H9 (cell line): Measurements from ENCODE around the gene ALG11. TPM values are rescaled to one million over a fixed set of nuclear protein-coding genes. Genes with fewer than 3 reads are reported as not detected.

Experiments used
- DNase-seq: peaks from one replicate; pipeline ENCODE4 v3.0.0-alpha.2; 2017
- H2AFZ ChIP-seq: one replicate; pipeline ENCODE4 v1.6.1; 2013; ENCODE audit warnings: mild to moderate bottlenecking, low read length, control low read depth, moderate library complexity
- H2AK5ac ChIP-seq: 2 replicates; pipeline ENCODE4 v1.6.1; 2013; ENCODE audit warnings: low read length, control low read depth, mixed read lengths; ENCODE audit not compliant: insufficient read length
- H2BK120ac ChIP-seq: one replicate; pipeline ENCODE4 v1.6.1; 2013; ENCODE audit warnings: low read depth, mild to moderate bottlenecking, low read length, control low read depth, inconsistent platforms; ENCODE audit not compliant: poor library complexity, severe bottlenecking
- H2BK12ac ChIP-seq: 2 replicates; pipeline ENCODE4 v1.6.1; 2013; ENCODE audit warnings: low read length, control low read depth, mixed read lengths, low read depth; ENCODE audit not compliant: insufficient read length
- H2BK15ac ChIP-seq: 2 replicates; pipeline ENCODE4 v1.6.1; 2013; ENCODE audit warnings: low read depth, low read length, control low read depth
- H2BK20ac ChIP-seq: one replicate; pipeline ENCODE4 v1.6.1; 2013; ENCODE audit warnings: low read depth, mild to moderate bottlenecking, low read length, control low read depth, inconsistent platforms; ENCODE audit not compliant: poor library complexity, severe bottlenecking
- H2BK5ac ChIP-seq: 2 replicates; pipeline ENCODE4 v1.6.1; 2013; ENCODE audit warnings: low read length, control low read depth, mixed read lengths; ENCODE audit not compliant: insufficient read length
- H3K14ac ChIP-seq: 2 replicates; pipeline ENCODE4 v1.6.1; 2013; ENCODE audit warnings: low read length, control low read depth; ENCODE audit not compliant: insufficient read depth
- H3K18ac ChIP-seq: 2 replicates; pipeline ENCODE4 v1.6.1; 2013; ENCODE audit warnings: low read depth, mild to moderate bottlenecking, mixed read lengths, low read length, control low read depth; ENCODE audit not compliant: insufficient read length
- H3K23ac ChIP-seq: 2 replicates; pipeline ENCODE4 v1.6.1; 2013; ENCODE audit warnings: low read length, control low read depth, mixed read lengths, low read depth; ENCODE audit not compliant: insufficient read length
- H3K23me2 ChIP-seq: 2 replicates; pipeline ENCODE4 v1.6.1; 2013; ENCODE audit warnings: low read depth, mild to moderate bottlenecking, mixed read lengths, low read length, control low read depth; ENCODE audit not compliant: insufficient read length, poor library complexity, severe bottlenecking
- H3K27ac ChIP-seq: 2 replicates; pipeline ENCODE4 v1.5.1; 2013; ENCODE audit warnings: low read length, control low read depth, mixed read lengths, low read depth; ENCODE audit not compliant: insufficient read length
- H3K27me3 ChIP-seq: 2 replicates; pipeline ENCODE4 v1.6.1; 2013; ENCODE audit warnings: low read length, control low read depth, inconsistent platforms; ENCODE audit not compliant: insufficient read depth
- H3K4ac ChIP-seq: 2 replicates; pipeline ENCODE4 v1.6.1; 2013; ENCODE audit warnings: low read depth, mild to moderate bottlenecking, control low read depth, inconsistent platforms, low read length, moderate library complexity
- H3K4me1 ChIP-seq: 2 replicates; pipeline ENCODE4 v1.6.1; 2013; ENCODE audit warnings: low read length, control low read depth, inconsistent platforms; ENCODE audit not compliant: insufficient read depth
- H3K4me2 ChIP-seq: 2 replicates; pipeline ENCODE4 v1.6.1; 2013; ENCODE audit warnings: low read length, control low read depth, mixed read lengths; ENCODE audit not compliant: insufficient read length, insufficient read depth
- H3K56ac ChIP-seq: 2 replicates; pipeline ENCODE4 v1.6.1; 2013; ENCODE audit warnings: low read depth, mild to moderate bottlenecking, mixed read lengths, low read length, control low read depth; ENCODE audit not compliant: insufficient read length
- H3K79me1 ChIP-seq: 2 replicates; pipeline ENCODE4 v1.6.1; 2013; ENCODE audit warnings: low read depth, mild to moderate bottlenecking, moderate library complexity, low read length, control low read depth, inconsistent platforms; ENCODE audit not compliant: insufficient read depth, poor library complexity, severe bottlenecking
- H3K79me2 ChIP-seq: 2 replicates; pipeline ENCODE4 v1.6.1; 2013; ENCODE audit warnings: low read length, control low read depth, inconsistent platforms; ENCODE audit not compliant: insufficient read depth
- H3K9ac ChIP-seq: 2 replicates; pipeline ENCODE4 v1.6.1; 2013; ENCODE audit warnings: low read length, control low read depth, mixed read lengths; ENCODE audit not compliant: insufficient read length; ENCODE audit errors: extremely low read depth
- H3K9me3 ChIP-seq: one replicate; pipeline ENCODE4 v1.6.1; 2013; ENCODE audit warnings: low read depth, low read length, inconsistent platforms; ENCODE audit not compliant: control insufficient read depth
- H3T11ph ChIP-seq: one replicate; pipeline ENCODE4 v1.6.1; 2013; ENCODE audit warnings: mild to moderate bottlenecking, low read length, control low read depth, inconsistent platforms
- H4K20me1 ChIP-seq: one replicate; pipeline ENCODE4 v1.6.1; 2013; ENCODE audit not compliant: control insufficient read depth, insufficient read length, insufficient read depth
- H4K5ac ChIP-seq: 2 replicates; pipeline ENCODE4 v1.6.1; 2013; ENCODE audit warnings: low read depth, mild to moderate bottlenecking, mixed read lengths, low read length, control low read depth; ENCODE audit not compliant: insufficient read length
- H4K8ac ChIP-seq: replicated peaks from 2 replicates; pipeline ENCODE4 v1.6.1; 2013; ENCODE audit warnings: low read length, control low read depth, mixed read lengths, low read depth; ENCODE audit not compliant: insufficient read length
- H4K91ac ChIP-seq: 2 replicates; pipeline ENCODE4 v1.6.1; 2013; ENCODE audit warnings: low read depth, mild to moderate bottlenecking, moderate library complexity, mixed read lengths, low read length, control low read depth; ENCODE audit not compliant: insufficient read length
- H3K27ac Mint-ChIP-seq, 3 experiments: 2 replicates in 2 of 3; 3 replicates in 1 of 3; pipeline ENCODE4 v1.8.0; 2020 to 2021; ENCODE audit warnings: mixed read lengths in 3 of 3, mild to moderate bottlenecking in 1 of 3, moderate library complexity in 1 of 3
- H3K27me3 Mint-ChIP-seq: 2 replicates; pipeline ENCODE4 v1.8.0; 2021; ENCODE audit warnings: low read depth, mild to moderate bottlenecking, moderate library complexity, mixed read lengths
- H3K36me3 Mint-ChIP-seq, 3 experiments: 2 replicates in 2 of 3; 3 replicates in 1 of 3; pipeline ENCODE4 v1.8.0; 2020 to 2021; ENCODE audit warnings: low read depth in 3 of 3, mixed read lengths in 3 of 3; ENCODE audit not compliant: insufficient read depth in 1 of 3
- H3K4me1 Mint-ChIP-seq, 2 experiments: 2 replicates each; pipeline ENCODE4 v1.8.0; 2020; ENCODE audit warnings: mixed read lengths in 2 of 2
- H3K4me3 Mint-ChIP-seq, 2 experiments: 2 replicates in 1 of 2; 3 replicates in 1 of 2; pipeline ENCODE4 v1.8.0; 2020 to 2021; ENCODE audit warnings: mild to moderate bottlenecking in 2 of 2, mixed read lengths in 2 of 2, moderate library complexity in 1 of 2
- H3K9me3 Mint-ChIP-seq, 2 experiments: 2 replicates in 1 of 2; 3 replicates in 1 of 2; pipeline ENCODE4 v1.8.0; 2020; ENCODE audit warnings: mild to moderate bottlenecking in 2 of 2, mixed read lengths in 2 of 2, moderate library complexity in 1 of 2
- CTCF ChIP-seq: fragments of 200-600 bp; sonication (generic); conservative IDR thresholded peaks from 3 replicates; pipeline ENCODE4 v1.8.0; 2021; ENCODE audit warnings: antibody characterized with exemption, mild to moderate bottlenecking
- WGBS: extraction: QIAGEN DNeasy Blood & Tissue Kit; methylation state at CpG from one replicate; pipeline ENCODE4 v1.1.7; 2013; ENCODE audit warnings: missing lambda C conversion rate, low lambda C conversion rate, mixed read lengths; ENCODE audit not compliant: insufficient read length; ENCODE audit errors: extremely low coverage; 5-methylcytosine and 5-hydroxymethylcytosine counted together
- total RNA-seq: library from RNA; stranded (reverse); gene quantifications from 2 replicates; pipeline ENCODE4 v1.2.1, GENCODE V29; 2021

The ALG11 gene
- total RNA-seq, 1 experiment from 2014 or later, result 46.6 TPM

- no peak for DNase-seq
- no peak overlapping the region for H2BK12ac ChIP-seq
- no CpG with 5 or more reads among the region's 1 CpG for WGBS
These were observed 58.8 kb downstream of the ALG11 start for GRCh38 chr13:52070929-52071523.

More at GRCh38 chr13:52070929-52071523, 58.8 kb downstream of the ALG11 start:
- Mint-ChIP-seq H3K4me3 (no peak overlapping the region), H3K4me1 (no peaks in the 10 kb centered on the region), H3K27ac (no peak overlapping the region), H3K9me3 (peaks cover 64 to 65% of the 10 kb centered on the region in 2 experiments), H3K27me3 (no peaks in the 10 kb centered on the region), H3K36me3 (peaks cover 17 to 42% (median 33%) of the 10 kb centered on the region in 3 experiments)
- Histone ChIP-seq H3K4me2 (no peak overlapping the region), H3T11ph (no peak overlapping the region), H4K91ac (no peak overlapping the region), H3K23ac (no peak overlapping the region), H3K56ac (no peak overlapping the region), H3K4me1 (no peaks in the 10 kb centered on the region), H4K5ac (no peak overlapping the region), H3K79me2 (no peaks in the 10 kb centered on the region), H3K18ac (no peak overlapping the region), H3K4ac (no peak overlapping the region), H2BK20ac (no peak overlapping the region), H3K14ac (no peak overlapping the region), H2BK5ac (no peak overlapping the region), H3K9ac (no peak overlapping the region), H2BK15ac (no peak overlapping the region), H4K20me1 (no peaks in the 10 kb centered on the region), H4K8ac (no peak overlapping the region), H2BK120ac (no peak overlapping the region), H2AFZ (no peak overlapping the region), H3K27ac (no peak overlapping the region), H2AK5ac (no peak overlapping the region), H3K9me3 (peaks cover 39% of the 10 kb centered on the region), H3K79me1 (no peaks in the 10 kb centered on the region), H3K23me2 (no peaks in the 10 kb centered on the region), H3K27me3 (no peaks in the 10 kb centered on the region)
- no peak for TF ChIP-seq CTCF

Other genes starting within 250 kb of the ALG11 start
- 8.8 and 11.1 TPM in 2 replicates for gene DHRS12, start 208.2 kb upstream of the ALG11 start, total RNA-seq
- not detected in 2 replicates for gene TMEM272, start 167.2 kb upstream of the ALG11 start, total RNA-seq
- gene CCDC70, start 150.4 kb upstream of the ALG11 start, total RNA-seq, result not detected in 2 replicates
- gene ATP7B, start 948 bp upstream of the ALG11 start, total RNA-seq, result 5.0 and 5.8 TPM in 2 replicates
- 19.8 and 21.4 TPM in 2 replicates for gene UTP14C, start 12.3 kb downstream of the ALG11 start, total RNA-seq
- 0.26 TPM in 1 of 2 replicates, not detected in the other for gene NEK5, start 116.7 kb downstream of the ALG11 start, total RNA-seq
- 13.3 and 17.9 TPM in 2 replicates for gene NEK3, start 147.2 kb downstream of the ALG11 start, total RNA-seq